ENCODE measurements around the gene FST. TPM values are rescaled to one million over a fixed set of nuclear protein-coding genes. Genes with fewer than 3 reads are reported as not detected.

Gene FST
- total and polyA plus RNA-seq, 11 donors: 0.22 to 4.8 (median 2.0) TPM

- 6 to 9% (median 7%) methylated on average over 7 of the region's 7 CpGs for WGBS, 4 donors
- H3K4me3 ChIP-seq: peak overlapping the region; percentile 58 to 93 (median 70)
- H3K4me1 ChIP-seq: peaks cover 0 to 38% (median 7%) of the 10 kb centered on the region in 12 donors
- no peak for TF ChIP-seq POLR2A (IDR thresholded peaks at IDR 0.05)
- TF ChIP-seq, protein P1, sequence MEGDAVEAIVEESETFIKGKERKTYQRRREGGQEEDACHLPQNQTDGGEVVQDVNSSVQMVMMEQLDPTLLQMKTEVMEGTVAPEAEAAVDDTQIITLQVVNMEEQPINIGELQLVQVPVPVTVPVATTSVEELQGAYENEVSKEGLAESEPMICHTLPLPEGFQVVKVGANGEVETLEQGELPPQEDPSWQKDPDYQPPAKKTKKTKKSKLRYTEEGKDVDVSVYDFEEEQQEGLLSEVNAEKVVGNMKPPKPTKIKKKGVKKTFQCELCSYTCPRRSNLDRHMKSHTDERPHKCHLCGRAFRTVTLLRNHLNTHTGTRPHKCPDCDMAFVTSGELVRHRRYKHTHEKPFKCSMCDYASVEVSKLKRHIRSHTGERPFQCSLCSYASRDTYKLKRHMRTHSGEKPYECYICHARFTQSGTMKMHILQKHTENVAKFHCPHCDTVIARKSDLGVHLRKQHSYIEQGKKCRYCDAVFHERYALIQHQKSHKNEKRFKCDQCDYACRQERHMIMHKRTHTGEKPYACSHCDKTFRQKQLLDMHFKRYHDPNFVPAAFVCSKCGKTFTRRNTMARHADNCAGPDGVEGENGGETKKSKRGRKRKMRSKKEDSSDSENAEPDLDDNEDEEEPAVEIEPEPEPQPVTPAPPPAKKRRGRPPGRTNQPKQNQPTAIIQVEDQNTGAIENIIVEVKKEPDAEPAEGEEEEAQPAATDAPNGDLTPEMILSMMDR (IDR thresholded peaks at IDR 0.05): no peak
- H3K36me3 ChIP-seq: peaks cover 0 to 6% (median 0%) of the 10 kb centered on the region in 9 donors
- intact Hi-C loops (cut with DNase I): loop anchor here in 8 of 10 donors (5.0 to 10.0 kb wide), 7 partner anchors 81 to 746 kb away; partner anchors contain the start of gene NDUFS4 (in 1 of the 8)
- peaks cover 0 to 24% (median 0%) of the 10 kb centered on the region in 9 donors for H3K27me3 ChIP-seq
- DNase-seq: no peak
- H3K27ac ChIP-seq: peak overlapping the region in 11 of 12 donors; percentile 15 to 76 (median 61)
- ATAC-seq: no peak
- H3K9me3 ChIP-seq: no peaks in the 10 kb centered on the region
Measured at GRCh38 chr5:53481159-53481886, 894 bp downstream of the FST start.

- Histone ChIP-seq H3K9me3 (no peaks in the 10 kb centered on the region), H3K36me3 (peaks cover 0 to 6% (median 0%) of the 10 kb centered on the region in 9 donors), H3K4me1 (peaks cover 0 to 38% (median 7%) of the 10 kb centered on the region in 12 donors), H3K4me3 (peak overlapping the region; percentile 16 to 93 (median 70)), H3K27me3 (peaks cover 0 to 24% (median 0%) of the 10 kb centered on the region in 9 donors), H3K27ac (peak overlapping the region in 10 of 12 donors; percentile 15 to 68 (median 56))
- WGBS, 4 donors: 1 to 2% (median 1%) methylated on average over 36 of the region's 36 CpGs
- peak; percentile 49 to 88 (median 74) for DNase-seq
- peak; percentile 59 to 83 (median 72) for ATAC-seq
- no peak for TF ChIP-seq POLR2A (IDR thresholded peaks at IDR 0.05)
- TF ChIP-seq, protein P1 (IDR thresholded peaks at IDR 0.05): peak in 6 of 12 donors; percentile 8 to 42 (median 17)
- intact Hi-C loops (cut with DNase I): loop anchor here in 8 of 10 donors (5.0 to 10.0 kb wide), 7 partner anchors 80 to 745 kb away; partner anchors contain the start of gene NDUFS4 (in 1 of the 8)
Measured at GRCh38 chr5:53481887-53482716, 1.7 kb downstream of the FST start.

DNA sequence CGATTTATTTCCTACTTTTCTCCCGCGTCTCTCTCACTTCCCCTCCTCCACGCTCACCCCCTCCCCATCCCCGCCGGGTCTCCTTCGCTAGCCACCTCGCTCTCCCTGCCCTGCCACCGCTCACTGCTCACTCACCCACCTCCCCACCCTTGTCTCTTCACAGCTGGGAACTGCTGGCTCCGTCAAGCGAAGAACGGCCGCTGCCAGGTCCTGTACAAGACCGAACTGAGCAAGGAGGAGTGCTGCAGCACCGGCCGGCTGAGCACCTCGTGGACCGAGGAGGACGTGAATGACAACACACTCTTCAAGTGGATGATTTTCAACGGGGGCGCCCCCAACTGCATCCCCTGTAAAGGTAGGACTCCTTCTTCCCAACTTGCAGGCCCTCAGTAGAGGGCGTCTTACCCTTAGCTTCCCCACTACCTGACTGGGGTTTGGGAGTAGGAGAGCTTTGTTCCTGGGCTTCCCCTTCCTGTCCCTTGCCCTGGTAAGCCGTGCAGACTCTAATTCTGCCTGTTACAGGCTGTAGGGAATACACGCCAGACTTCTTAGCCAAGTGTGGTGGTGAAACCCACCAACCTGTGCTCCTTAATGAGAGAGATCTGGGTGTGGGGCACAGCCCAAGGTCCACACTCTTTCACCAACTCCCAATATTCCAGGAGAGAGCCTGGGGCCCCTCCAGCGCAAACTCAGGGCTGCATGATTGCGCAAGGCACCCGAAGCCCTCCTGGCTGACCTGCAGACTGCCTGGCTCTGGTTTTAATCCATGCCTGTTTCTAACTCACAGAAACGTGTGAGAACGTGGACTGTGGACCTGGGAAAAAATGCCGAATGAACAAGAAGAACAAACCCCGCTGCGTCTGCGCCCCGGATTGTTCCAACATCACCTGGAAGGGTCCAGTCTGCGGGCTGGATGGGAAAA lies 2.5 kb downstream of the FST start:
- 31 to 33% (median 33%) methylated on average over 35 of the region's 35 CpGs for WGBS, 4 donors
- peak in 3 of 4 donors; percentile 41 to 49 (median 45) for ATAC-seq
- H3K27me3 ChIP-seq: peaks cover 0 to 18% (median 0%) of the 10 kb centered on the region in 9 donors
- peak overlapping the region in 3 of 12 donors; percentile 56 to 68 (median 63) for H3K27ac ChIP-seq
- peak overlapping the region; percentile 16 to 93 (median 70) for H3K4me3 ChIP-seq
- no peak for TF ChIP-seq POLR2A (IDR thresholded peaks at IDR 0.05)
- TF ChIP-seq, protein P1 (IDR thresholded peaks at IDR 0.05): peak in 8 of 12 donors; percentile 9 to 44 (median 28)
- DNase-seq: peak; percentile 29 to 45 (median 41)
- intact Hi-C loops (cut with DNase I): loop anchor here in 8 of 10 donors (5.0 to 10.0 kb wide), 7 partner anchors 79 to 744 kb away; partner anchors contain the start of gene NDUFS4 (in 1 of the 8)
- peaks cover 0 to 38% (median 7%) of the 10 kb centered on the region in 12 donors for H3K4me1 ChIP-seq
- no peaks in the 10 kb centered on the region for H3K9me3 ChIP-seq
- peaks cover 0 to 6% (median 0%) of the 10 kb centered on the region in 9 donors for H3K36me3 ChIP-seq
